H4 (cell line): ENCODE results near the gene APC2. TPM values are rescaled to one million over a fixed set of nuclear protein-coding genes. Genes with fewer than 3 reads are reported as not detected.
A peak's percentile ranks its signal among the peaks of the same experiment; 100 is the strongest.

Experiments used
- DNase-seq: peaks from one replicate; pipeline ENCODE4 v3.0.0-alpha.2; 2015; ENCODE audit warnings: low spot score
- total RNA-seq: library from RNA; depleted of rRNA; stranded (reverse); fragments of >200 nt; shearing (Covaris generic); gene quantifications from 2 replicates; pipeline ENCODE4 v1.2.3, GENCODE V29; 2014; rRNA removed

APC2 gene, protein sequence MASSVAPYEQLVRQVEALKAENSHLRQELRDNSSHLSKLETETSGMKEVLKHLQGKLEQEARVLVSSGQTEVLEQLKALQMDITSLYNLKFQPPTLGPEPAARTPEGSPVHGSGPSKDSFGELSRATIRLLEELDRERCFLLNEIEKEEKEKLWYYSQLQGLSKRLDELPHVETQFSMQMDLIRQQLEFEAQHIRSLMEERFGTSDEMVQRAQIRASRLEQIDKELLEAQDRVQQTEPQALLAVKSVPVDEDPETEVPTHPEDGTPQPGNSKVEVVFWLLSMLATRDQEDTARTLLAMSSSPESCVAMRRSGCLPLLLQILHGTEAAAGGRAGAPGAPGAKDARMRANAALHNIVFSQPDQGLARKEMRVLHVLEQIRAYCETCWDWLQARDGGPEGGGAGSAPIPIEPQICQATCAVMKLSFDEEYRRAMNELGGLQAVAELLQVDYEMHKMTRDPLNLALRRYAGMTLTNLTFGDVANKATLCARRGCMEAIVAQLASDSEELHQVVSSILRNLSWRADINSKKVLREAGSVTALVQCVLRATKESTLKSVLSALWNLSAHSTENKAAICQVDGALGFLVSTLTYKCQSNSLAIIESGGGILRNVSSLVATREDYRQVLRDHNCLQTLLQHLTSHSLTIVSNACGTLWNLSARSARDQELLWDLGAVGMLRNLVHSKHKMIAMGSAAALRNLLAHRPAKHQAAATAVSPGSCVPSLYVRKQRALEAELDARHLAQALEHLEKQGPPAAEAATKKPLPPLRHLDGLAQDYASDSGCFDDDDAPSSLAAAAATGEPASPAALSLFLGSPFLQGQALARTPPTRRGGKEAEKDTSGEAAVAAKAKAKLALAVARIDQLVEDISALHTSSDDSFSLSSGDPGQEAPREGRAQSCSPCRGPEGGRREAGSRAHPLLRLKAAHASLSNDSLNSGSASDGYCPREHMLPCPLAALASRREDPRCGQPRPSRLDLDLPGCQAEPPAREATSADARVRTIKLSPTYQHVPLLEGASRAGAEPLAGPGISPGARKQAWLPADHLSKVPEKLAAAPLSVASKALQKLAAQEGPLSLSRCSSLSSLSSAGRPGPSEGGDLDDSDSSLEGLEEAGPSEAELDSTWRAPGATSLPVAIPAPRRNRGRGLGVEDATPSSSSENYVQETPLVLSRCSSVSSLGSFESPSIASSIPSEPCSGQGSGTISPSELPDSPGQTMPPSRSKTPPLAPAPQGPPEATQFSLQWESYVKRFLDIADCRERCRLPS (N-terminal part only)
- 0.02 and 1.5 TPM in 2 replicates for total RNA-seq

DNA sequence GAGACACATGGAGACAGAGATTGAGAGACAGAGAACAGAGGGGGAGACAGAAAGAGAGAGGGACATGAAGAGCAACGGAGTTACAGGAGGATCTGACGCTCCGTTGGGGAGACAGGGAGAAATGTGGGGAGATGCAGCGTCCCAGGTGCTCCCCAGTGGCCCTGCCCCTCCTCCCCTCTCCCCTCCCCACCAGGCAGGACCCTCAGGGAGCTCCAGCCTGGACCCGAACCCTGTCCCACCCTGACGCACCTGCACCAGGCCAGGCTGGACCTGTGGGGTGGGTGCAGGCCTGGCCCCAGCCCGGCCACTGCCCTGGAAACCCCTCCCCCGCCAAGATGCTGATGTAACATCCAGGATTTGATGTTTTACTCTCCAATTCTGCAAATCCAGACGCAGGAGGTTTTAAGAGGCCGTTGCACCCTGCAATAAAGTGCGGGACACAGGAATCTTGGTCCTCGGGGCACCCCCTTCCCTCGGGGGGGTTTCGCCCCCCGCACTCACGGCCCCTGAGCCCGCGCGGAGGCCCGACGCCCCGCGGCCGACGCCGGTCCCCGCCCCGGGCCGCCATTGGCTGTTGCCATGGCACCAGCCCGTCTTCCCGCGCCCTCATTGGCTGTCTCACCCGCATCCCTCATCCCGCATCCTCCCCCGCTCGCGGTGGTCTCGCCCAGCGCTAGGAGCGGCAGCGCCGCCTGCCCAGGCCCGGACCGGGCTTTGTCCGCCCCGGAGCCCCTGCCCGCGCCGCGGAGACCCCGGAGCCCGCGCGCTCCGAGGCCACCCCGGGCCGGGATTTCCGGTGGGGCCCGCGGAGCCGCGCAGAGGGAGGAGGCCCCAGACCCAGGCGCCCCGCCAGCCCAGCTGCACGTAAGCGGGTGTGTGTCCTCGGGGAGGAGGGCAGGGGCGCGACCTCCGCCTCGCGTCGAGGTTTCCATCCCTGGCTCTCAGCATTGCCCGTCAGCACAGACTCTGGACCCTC, at the start of gene APC2:
Gene APC2 (plus strand): TSS at position 655 of the 976 bp plus-strand sequence. CDS start 2,881 bp downstream, outside the sequence.
- DNase-seq = peak; percentile 38

DNA sequence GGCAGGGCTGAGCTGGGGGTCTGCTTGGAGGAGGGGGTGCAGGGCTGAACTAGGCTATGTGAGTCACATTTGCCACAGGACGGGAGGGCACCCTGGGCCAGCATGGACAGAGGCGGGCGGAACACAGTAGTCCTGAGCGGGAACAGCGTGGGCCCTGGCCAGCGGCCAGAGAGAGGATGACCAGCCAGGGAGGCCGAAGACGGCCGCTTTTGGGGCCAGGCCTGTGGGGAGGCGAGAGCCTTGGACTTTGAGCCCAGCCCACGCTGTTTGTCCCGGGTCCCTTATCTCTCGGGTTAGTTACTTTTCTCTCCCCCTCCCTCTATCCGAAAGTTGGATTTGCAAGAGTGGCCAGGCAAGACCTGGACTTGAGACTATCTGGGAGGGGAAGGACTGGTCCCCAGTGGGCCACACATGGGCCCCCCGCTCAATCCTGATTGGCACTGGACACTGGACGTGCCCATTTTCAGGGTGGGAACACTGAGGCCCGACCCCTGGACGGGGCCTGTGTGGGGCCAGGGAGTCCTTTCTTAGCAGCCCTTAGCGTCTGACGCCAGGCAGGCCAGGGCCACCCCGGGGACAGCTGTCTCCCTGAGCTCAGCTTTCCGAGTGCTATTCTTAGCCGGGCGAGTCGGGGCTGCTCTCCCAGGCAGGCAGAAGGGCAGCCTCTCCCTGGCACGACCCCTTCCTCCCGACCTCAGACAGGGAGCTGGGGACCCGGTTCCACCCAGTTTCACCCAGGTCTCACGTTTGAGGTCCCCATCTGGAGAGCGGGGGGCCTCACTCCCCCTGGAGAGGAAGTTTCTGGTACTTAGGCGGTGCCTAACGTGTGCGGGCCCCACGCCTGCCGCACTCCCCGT, 49.4 kb upstream of the APC2 start:
- no peak for DNase-seq

DNA sequence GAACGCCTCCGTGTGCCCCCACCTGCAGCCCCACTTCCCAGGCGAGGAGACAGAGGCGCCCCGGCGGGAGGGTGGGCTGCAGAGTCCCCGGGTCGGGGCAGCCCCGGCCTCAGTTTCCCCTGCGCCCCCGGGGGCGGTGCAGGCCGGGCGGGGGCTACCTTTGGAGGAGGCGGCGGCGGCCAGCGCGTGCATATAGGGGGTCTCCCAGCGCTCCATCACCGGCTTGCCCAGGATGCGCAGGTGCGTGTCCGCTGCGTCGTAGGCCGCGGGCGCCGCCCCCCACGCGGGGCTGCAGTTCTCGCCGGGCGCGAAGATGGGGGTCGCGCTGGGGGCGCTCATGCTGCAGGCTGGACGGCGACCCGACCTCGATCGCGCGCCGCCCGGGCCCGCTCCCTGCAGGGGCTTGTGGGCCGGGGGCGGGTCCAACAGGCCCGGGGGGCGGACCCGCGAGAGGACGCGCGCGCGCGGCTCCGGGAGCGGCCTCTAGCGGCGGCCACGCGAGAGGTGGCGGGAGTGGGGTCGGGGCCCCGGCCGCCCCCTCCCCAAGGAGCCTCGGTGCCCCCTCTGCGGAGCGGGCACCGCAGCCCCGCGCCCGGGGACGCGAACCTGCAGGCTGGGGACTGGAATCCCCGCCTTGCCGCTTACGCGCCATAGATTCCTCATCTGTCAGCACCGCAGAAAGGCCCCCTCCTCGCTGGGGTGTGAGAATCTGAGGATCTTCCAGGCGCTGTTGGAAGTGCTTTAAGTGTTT, 48.6 kb upstream of the APC2 start, which contains the start of gene GAMT:
Gene GAMT (minus strand): TSS at position 405 of the 751 bp plus-strand sequence. CDS start 66 bp downstream, at position 339.
- no peak for DNase-seq

DNA sequence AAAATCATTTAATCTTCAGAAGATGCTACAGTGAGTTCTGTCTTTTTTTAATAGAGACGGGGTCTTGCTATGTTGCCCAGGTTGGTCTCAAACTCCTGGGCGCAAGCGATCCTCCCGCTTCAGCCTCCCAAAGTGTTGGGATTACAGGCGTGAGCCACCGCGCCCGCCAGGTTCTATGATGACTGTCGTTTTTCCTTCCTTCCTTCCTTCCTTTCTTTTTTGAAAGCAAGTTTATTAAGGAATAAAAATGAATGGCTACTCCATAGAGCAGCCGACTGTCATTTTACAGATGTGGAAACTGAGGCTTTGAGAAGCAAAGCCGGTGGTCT, 48.1 kb upstream of the APC2 start:
- DNase-seq = no peak

DNA sequence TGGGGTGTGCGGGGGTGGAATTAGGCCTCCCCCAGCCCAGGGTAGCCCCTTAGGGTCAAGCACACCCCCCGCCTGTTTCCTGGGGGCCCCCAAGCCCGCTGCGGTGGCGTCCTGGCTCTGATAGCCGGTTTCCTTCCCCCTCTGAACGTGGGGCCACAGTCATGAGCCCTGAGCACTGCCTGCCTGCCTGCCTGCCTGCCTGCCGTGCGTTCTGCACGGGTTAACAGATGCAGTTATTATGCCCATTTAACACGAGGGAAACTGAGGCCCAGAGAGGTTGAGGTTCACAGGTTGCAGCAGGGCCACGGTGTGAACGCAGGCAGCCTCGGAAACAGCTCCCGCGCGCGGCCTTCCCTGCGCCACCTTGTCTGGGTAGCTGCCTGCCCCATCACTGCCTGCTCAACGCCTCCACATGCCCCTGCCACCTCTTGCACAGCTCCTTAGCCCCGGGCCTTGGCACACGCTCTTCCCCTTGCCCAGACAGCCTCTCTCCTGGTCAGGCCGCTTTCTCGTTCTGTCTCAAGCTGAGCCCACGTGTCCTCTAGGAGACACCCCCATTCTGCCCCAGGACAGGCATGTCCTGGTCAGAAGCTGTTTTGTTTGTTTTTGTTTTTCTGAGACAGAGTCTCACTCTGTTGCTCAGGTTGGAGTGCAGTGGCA, 47.4 kb upstream of the APC2 start:
- no peak for DNase-seq

DNA sequence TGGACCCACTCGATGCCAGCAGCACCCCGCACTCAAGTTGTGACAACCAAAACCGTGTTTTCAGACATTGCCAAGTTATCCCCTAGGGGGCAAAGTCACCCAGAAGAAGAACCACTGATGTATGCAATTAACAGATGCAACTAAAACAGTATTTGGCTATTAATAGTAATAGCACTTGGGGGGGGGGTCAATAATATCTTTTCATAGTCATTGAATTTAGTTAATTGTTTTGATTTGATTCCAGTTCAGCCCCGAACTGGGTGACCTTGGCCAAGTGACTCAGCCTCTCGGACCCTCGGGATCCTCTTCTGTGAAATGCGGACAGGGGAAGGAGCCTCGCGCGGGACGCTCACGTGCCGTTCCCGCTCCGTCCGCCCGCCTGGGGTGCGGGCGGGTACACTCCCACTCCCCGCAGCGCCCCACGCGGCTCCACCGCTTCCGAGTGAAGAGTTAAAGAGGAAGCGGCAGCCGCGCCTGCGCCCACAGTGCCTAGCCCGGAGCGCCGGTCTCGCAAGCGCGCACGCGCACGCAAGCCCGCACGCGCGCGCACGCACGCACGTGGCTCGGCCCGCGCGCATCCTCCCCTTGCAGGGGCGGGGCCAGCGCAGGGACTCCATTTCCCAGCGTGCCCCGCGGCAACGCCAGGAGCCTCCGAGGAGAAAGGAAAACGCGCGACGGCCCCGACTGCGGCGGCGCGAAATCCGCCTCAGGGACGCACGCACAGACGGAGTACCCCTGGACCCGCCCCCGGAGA, 43.0 kb upstream of the APC2 start:
- DNase-seq = peak; percentile 90

DNA sequence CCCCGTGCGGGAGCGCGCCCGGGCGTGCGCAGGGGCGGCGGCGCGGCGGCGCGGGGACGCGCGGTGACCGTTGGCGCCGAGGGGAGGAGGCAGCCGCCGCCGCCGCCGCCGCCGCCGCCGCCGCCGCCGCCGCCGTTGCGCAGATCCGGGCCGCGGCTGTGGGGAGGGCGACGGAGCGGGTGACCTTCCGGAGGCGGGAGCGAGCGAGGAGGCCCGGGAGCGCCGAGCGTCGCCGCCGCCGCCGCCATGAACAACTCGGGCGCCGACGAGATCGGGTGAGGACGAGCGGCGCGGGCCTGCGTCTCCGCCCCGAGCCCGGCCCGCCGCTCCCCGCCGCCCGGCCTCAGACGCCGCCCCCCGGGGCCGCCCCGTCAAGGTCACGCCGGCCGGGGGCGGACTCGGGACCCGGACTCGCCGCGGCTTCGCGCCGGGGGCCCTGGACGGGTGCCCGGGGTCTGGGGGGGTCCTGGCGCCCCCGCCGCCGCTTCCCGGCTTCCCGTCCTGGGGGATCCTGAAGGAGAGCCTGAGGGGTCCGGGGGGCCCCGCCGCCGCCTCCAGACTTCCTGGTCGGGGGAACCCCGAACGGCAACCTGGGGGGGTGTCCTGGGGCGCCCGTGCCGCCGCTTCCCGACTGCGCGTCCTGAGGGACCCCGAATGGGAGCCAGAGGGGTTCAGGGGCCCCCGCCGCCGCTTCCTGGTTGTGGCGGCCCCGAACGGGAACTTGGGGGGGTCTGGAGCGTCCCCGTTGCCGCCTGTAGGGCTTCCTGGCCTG, 42.2 kb upstream of the APC2 start, which contains the start of gene DAZAP1:
Gene DAZAP1 (plus strand): TSS at position 59 of the 772 bp plus-strand sequence. CDS start 188 bp downstream, at position 247.
- no peak for DNase-seq

DNA sequence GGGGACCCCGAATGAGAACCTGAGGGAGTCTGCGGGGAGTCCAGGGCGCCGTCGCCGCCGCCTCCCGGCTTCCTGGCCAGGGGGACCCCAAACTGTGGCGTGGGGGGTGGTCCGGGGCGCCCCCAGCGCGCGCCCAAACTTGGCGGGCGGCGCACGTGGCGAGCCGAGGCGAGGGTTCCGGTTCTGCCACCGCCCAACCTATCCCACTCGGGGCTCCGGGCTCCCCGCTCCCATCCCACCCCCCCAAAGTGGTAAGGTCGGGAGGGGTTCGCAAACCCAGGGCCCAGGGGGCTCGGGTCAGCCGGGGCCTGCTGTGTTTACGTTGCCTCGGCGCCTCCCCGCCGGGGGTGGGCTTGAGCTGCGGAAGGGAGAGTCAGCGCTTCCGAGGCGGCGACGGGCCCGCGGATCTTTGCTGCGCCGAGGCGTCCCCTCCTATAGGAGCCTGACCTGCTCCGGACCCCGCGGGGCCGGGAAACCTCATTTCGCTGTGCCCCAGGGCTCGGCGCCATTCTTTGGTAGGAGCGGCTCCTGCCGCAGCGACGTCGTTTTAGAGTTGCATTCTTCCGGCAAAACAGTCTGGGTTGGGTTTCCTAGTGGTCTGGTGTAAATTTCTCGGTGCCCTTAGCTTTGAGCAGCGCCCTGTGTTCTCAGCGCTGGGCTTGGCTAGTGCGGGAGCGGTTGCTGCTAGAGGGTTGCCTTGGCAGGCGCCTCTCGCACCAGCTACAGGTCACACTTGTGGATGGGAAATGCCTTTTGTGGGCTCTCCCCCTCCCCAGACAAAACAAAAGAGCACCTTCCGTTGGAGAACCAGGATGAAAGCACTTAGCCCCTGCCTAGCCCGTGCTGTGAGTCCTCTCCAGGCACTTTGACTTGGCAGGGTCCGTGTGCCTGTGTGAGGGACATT, 41.4 kb upstream of the APC2 start:
- no peak for DNase-seq

DNA sequence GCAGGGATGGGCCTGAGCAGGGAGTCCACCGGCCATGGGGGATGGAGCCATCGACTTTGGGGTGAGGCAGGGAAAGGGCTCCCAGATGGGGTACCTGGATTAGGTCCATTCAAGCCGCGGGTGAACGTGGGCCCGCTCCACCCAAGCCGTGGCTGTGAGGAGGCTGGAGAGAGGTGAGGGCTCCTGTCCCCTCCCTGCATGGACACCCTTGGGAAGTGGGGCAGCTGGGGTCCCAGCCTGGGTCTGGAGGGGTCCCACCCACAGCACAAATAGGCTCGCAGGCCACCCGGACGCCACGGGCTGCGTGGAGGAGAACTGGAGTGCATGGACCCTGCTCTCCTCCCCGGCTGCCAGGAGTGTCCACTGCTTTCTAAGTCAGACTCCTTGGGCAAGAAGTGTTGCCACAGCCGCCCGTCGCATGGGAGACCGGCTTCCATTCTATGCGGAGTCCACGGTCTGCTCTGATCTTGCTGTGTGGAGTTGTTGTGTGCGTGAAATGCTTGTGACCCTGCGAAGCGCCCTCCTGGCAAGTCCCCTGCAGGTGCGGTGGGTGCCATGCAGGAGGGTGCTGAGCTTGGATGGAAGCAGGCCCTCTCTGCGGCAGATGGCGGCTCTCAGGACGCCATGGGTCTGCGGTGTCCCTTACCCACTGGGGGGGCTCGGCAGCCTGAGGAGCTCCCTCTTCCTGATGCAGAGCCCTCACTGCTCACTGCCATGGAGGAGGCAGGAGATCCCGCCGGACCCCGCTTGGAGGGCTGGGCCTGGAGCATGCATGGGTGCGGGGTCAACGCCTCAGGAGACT, 40.5 kb upstream of the APC2 start:
- DNase-seq = no peak

DNA sequence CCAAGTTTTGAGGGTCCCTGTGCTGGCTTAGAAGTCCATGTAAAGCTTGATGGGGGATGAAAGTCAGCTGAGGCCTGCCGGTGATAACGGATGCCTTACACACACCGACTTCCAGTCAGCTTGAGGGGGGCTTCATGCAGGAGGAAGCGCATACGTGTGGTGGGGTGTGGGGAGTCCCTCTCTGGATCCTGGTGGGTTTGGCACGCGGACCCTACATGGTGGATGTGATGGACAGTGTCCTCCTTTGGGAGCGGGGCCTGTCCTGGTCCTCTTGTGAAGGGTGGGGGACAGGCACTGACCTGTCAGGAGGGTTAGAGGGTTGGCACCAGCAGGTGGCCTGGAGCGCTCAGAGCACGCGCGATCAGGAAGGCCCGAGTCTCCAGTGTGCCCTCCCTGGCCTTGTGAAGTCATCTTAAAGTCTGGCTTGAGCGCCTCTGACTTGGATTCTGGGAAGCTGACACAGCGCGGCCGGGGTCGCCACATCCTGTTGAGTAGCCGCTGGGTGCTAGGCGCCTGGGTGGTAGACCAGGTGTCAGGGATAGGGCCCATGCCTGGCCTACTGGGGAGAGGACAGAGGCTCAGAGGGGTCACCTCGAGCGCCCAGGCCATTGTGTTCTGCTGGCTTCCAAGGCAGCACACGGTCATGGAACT, 39.7 kb upstream of the APC2 start:
- no peak for DNase-seq

DNA sequence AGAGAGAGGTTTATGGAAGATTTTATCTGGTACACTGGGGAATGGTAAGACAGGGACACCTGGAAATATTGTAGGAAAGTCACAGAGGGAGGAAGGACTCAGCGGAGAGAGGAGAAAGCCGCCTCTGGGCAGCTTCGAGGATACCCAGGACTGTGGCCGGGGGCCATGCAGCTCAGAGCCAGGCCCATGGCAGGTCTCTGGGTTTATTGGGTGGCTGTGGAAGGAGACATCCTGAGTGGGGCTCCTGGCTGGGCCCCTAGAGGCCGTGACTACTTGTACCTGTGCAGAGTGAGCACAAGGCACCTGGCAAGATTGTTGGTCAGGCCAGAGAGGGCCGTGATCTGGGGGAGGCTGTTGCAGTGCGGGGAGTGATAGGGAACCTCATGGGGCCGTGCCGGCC, 39.1 kb upstream of the APC2 start:
- DNase-seq = no peak

DNA sequence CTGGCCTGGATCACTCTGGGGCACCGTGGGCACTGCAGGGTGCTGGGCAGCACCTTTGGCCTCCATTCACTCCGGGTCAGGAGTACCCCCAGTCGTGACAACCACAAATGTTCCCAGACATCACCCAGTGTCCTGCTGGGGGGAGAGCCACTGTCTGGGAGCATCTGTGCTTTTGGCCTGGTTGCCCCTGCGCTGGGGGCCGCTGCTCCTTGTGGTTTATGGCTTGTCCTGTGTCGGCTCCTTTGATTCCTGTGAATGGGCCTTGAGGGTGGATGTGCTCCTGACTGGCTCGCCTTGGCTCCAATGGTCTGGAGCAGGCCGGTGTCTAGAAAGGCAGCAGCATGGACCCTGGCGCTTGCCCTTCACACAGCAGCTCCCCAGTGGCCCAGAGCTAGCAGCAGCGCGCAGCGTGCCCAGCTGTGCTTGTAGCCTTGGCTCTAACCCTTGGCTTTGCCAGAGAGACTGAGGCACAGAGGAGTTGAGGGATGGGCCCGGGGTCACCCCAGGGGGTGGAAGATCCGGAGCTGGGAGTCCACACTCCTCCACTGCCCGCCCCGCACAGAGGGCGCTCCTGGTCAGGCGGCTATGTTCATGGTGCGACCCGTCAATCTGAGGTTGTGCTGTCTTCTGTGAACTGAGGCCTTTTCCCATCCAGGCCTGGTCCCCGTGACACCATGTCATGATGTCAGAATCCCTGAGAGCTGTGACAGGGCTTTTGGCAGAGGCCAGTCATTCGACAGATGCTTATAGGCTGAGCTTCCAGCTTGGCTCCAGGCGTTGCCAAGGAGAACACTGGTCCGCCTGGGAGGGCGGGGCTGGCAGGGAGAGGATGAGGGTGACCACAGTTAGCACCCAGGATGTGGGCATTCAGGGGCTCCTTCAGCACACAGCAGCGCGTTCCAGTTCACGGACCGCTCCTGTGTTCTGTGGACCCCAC, 38.4 kb upstream of the APC2 start:
- DNase-seq = no peak

DNA sequence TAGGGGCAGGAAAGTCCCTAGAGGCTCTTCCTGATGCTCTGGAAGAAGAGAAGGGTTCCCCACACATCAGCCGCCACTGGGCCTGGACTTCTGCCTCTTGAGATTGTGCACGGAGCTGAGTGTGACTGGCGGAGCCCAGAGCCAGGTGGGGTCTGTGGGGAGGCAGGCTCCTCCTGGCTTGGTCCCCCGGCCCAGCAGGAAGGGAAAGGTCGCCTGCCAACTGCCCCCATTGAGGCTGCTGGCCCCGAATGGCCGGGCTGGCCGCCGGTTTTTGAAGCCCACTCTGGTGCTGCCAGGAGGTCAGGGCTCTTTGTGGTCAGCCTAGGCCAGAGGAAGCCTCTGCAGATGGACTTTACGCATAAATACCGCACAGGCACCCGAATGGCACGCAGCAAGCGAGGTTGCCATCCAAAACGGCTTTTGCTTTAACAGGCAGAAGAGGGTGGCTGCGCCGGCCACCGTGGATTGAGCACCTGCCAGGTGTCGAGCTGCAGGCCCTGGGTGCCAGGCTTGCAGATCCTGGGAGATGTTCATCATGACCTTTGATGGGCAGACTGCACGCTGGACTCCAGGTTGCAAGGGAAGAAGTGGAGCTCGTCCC, 37.5 kb upstream of the APC2 start:
- no peak for DNase-seq
